SK-N-SH treated with all-trans-retinoic acid at 6 μM for 48 hours (cell line): ENCODE data around the gene ACOX1.

Experiments used
- ARNTL ChIP-seq: fragments of 450-650 bp; formaldehyde crosslinking; IDR thresholded peaks from 2 replicates; pipeline ENCODE4 v1.5.0; 2020; ENCODE audit warnings: low read depth, mild to moderate bottlenecking, moderate library complexity, borderline replicate concordance
- CSDC2 ChIP-seq: fragments of 250-450 bp; sonication (Bioruptor Pico); IDR thresholded peaks from 2 replicates; pipeline ENCODE4 v1.5.0; 2020; ENCODE audit warnings: mild to moderate bottlenecking, moderate library complexity
- ZC3H10 ChIP-seq: fragments of 250-450 bp; sonication (Bioruptor Pico); IDR thresholded peaks from 2 replicates; pipeline ENCODE4 v1.5.1; 2021; ENCODE audit warnings: mild to moderate bottlenecking, moderate library complexity
- ZFP3 ChIP-seq: fragments of 250-450 bp; sonication (Bioruptor Pico); IDR thresholded peaks from 2 replicates; pipeline ENCODE4 v1.5.0; 2020; ENCODE audit warnings: mild to moderate bottlenecking, moderate library complexity
- ZFP30 ChIP-seq: fragments of 450-650 bp; formaldehyde crosslinking; IDR thresholded peaks from 2 replicates; pipeline ENCODE4 v1.5.0; 2022; ENCODE audit warnings: mild to moderate bottlenecking, moderate library complexity
- ZNF565 ChIP-seq: fragments of 450-650 bp; formaldehyde crosslinking; conservative IDR thresholded peaks from 2 replicates; pipeline ENCODE4 v1.5.0; 2020; ENCODE audit warnings: low read depth, mild to moderate bottlenecking, moderate library complexity
- ZNF70 ChIP-seq: fragments of 450-650 bp; formaldehyde crosslinking; IDR thresholded peaks from 2 replicates; pipeline ENCODE4 v1.5.0; 2020; ENCODE audit warnings: mild to moderate bottlenecking, moderate library complexity
- ZNF8 ChIP-seq: fragments of 450-650 bp; formaldehyde crosslinking; IDR thresholded peaks from 2 replicates; pipeline ENCODE4 v1.5.0; 2020; ENCODE audit warnings: mild to moderate bottlenecking, moderate library complexity

- TF ChIP-seq ZNF70 (CRISPR knock-in tag) (no peak), CSDC2 (CRISPR knock-in tag) (no peak), ZC3H10 (no peak), ZFP30 (CRISPR knock-in tag) (no peak), ZNF565 (CRISPR knock-in tag) (no peak), ZNF8 (CRISPR knock-in tag) (no peak), ARNTL (CRISPR knock-in tag) (no peak), ZFP3 (CRISPR knock-in tag) (no peak)
Measured at GRCh38 chr17:75914643-75915267, 64.2 kb downstream of the ACOX1 start.
